GM23338 (cell line): ENCODE results near the gene CHCHD6. TPM values are rescaled to one million over a fixed set of nuclear protein-coding genes. Genes with fewer than 3 reads are reported as not detected.
A peak's percentile ranks its signal among the peaks of the same experiment; 100 is the strongest.

Source experiments
- ATAC-seq: fragments of 200-7000 bp; cut with Tn5 transposase; 3 replicates; pipeline ENCODE4 v1.9.1; 2020
- DNase-seq: peaks from one replicate; pipeline ENCODE4 v3.0.0-alpha.2; 2015; ENCODE audit warnings: low spot score
- H2AFZ ChIP-seq: fragments of 200-600 bp; sonication (generic); 2 replicates; pipeline ENCODE4 v1.8.0; 2016; ENCODE audit warnings: antibody characterized with exemption, mild to moderate bottlenecking, moderate library complexity
- H3F3A ChIP-seq: fragments of 200-600 bp; sonication (generic); replicated peaks from 2 replicates; pipeline ENCODE4 v1.8.0; 2017; ENCODE audit warnings: antibody characterized with exemption, mixed run types, low read depth
- H3K27ac ChIP-seq: fragments of 200-600 bp; sonication (generic); 2 replicates; pipeline ENCODE4 v1.6.1; 2016; ENCODE audit warnings: low read depth
- H3K27me3 ChIP-seq: fragments of 200-600 bp; sonication (generic); 2 replicates; pipeline ENCODE4 v1.8.0; 2016; ENCODE audit warnings: mild to moderate bottlenecking, mixed run types, moderate library complexity; ENCODE audit not compliant: insufficient read depth
- H3K36me3 ChIP-seq: fragments of 200-600 bp; sonication (generic); 2 replicates; pipeline ENCODE4 v1.8.0; 2016; ENCODE audit warnings: mild to moderate bottlenecking; ENCODE audit not compliant: insufficient read depth
- H3K4me1 ChIP-seq: fragments of 200-600 bp; sonication (generic); 2 replicates; pipeline ENCODE4 v1.8.0; 2016; ENCODE audit warnings: mild to moderate bottlenecking, moderate library complexity; ENCODE audit not compliant: insufficient read depth
- H3K4me2 ChIP-seq: fragments of 200-600 bp; sonication (generic); 2 replicates; pipeline ENCODE4 v1.7.1; 2017; ENCODE audit warnings: mixed run types
- H3K4me3 ChIP-seq: fragments of 200-600 bp; sonication (generic); 2 replicates; pipeline ENCODE4 v1.6.1; 2016; ENCODE audit warnings: mixed run types
- H3K79me2 ChIP-seq: fragments of 200-600 bp; sonication (generic); replicated peaks from 2 replicates; pipeline ENCODE4 v1.8.0; 2017; ENCODE audit warnings: mild to moderate bottlenecking; ENCODE audit not compliant: insufficient read depth
- H3K9me2 ChIP-seq: fragments of 200-600 bp; sonication (generic); 2 replicates; pipeline ENCODE4 v1.8.0; 2017; ENCODE audit not compliant: insufficient read depth
- H4K20me1 ChIP-seq: fragments of 200-600 bp; sonication (generic); replicated peaks from 2 replicates; pipeline ENCODE4 v1.8.0; 2017; ENCODE audit warnings: mild to moderate bottlenecking; ENCODE audit not compliant: insufficient read depth
- H3K27ac Mint-ChIP-seq: 2 replicates; pipeline ENCODE4 v1.8.0; 2020; ENCODE audit warnings: inconsistent platforms, mild to moderate bottlenecking, moderate library complexity, mixed read lengths
- H3K27me3 Mint-ChIP-seq: 3 replicates; pipeline ENCODE4 v1.8.0; 2022; ENCODE audit warnings: low read depth, mild to moderate bottlenecking, moderate library complexity, mixed read lengths, inconsistent platforms; ENCODE audit not compliant: insufficient read depth, poor library complexity
- H3K36me3 Mint-ChIP-seq: 3 replicates; pipeline ENCODE4 v1.8.0; 2021; ENCODE audit warnings: low read depth, mild to moderate bottlenecking, inconsistent platforms, moderate library complexity, mixed read lengths
- H3K4me1 Mint-ChIP-seq: 3 replicates; pipeline ENCODE4 v1.8.0; 2020; ENCODE audit warnings: mild to moderate bottlenecking, inconsistent platforms, mixed read lengths
- H3K4me3 Mint-ChIP-seq: 3 replicates; pipeline ENCODE4 v1.8.0; 2021; ENCODE audit warnings: moderate library complexity, mild to moderate bottlenecking, inconsistent platforms, mixed read lengths
- H3K9me3 Mint-ChIP-seq: 3 replicates; pipeline ENCODE4 v1.8.0; 2020; ENCODE audit warnings: moderate library complexity, mild to moderate bottlenecking, inconsistent platforms, mixed read lengths
- CREB1 ChIP-seq: fragments of 250-450 bp; sonication (Bioruptor Pico); IDR thresholded peaks from 2 replicates; pipeline ENCODE4 v1.5.0; 2020; ENCODE audit warnings: low read depth, mild to moderate bottlenecking, moderate library complexity
- EZH2 ChIP-seq: fragments of 200-600 bp; sonication (generic); IDR thresholded peaks from one replicate; pipeline ENCODE4 v1.8.0; 2017; ENCODE audit warnings: antibody characterized with exemption, mild to moderate bottlenecking, low read depth; ENCODE audit not compliant: unreplicated experiment
- EZH2phosphoT487 ChIP-seq: fragments of 200-600 bp; sonication (generic); IDR thresholded peaks from one replicate; pipeline ENCODE4 v1.8.1; 2018; ENCODE audit warnings: antibody characterized with exemption; ENCODE audit not compliant: unreplicated experiment
- JUNB ChIP-seq: IDR thresholded peaks from one replicate; pipeline ENCODE4 v1.6.1; 2016; ENCODE audit warnings: antibody characterized with exemption; ENCODE audit not compliant: unreplicated experiment
- NANOG ChIP-seq: IDR thresholded peaks from 2 replicates; pipeline ENCODE4 v1.6.1; 2016; ENCODE audit warnings: antibody characterized with exemption, borderline replicate concordance
- POLR2AphosphoS5 ChIP-seq: IDR thresholded peaks from 2 replicates; pipeline ENCODE4 v1.6.1; 2016; ENCODE audit warnings: antibody characterized with exemption, low read depth
- REST ChIP-seq: IDR thresholded peaks from one replicate; pipeline ENCODE4 v1.6.1; 2018; ENCODE audit warnings: antibody characterized with exemption; ENCODE audit not compliant: unreplicated experiment
- STAT1 ChIP-seq: IDR thresholded peaks from one replicate; pipeline ENCODE4 v1.6.1; 2016; ENCODE audit warnings: antibody characterized with exemption; ENCODE audit not compliant: unreplicated experiment
- ZNF114 ChIP-seq: fragments of 250-450 bp; sonication (Bioruptor Pico); IDR thresholded peaks from 2 replicates; pipeline ENCODE4 v1.5.0; 2020; ENCODE audit warnings: mild to moderate bottlenecking, moderate library complexity
- polyA plus RNA-seq: library from polyadenylated mRNA; unstranded; fragments of >200 nt; fragmentation: Nextera tagmentation; extraction: Ambion mirVana; gene quantifications from 2 replicates; pipeline ENCODE4 v1.2.1, GENCODE V29; 2016
- total RNA-seq: library from RNA; depleted of rRNA; stranded (reverse); fragments of >200 nt; shearing (Covaris generic); gene quantifications from 2 replicates; pipeline ENCODE4 v1.2.3, GENCODE V29; 2014
- TF ChIP-seq, protein P1 (sequence below), 2 experiments: fragments of 200-600 bp in 1 of 2; sonication (generic) in 1 of 2; conservative IDR thresholded peaks; 2 replicates each; pipeline versions ENCODE4 v1.5.1 to v1.6.1; 2016 to 2017; ENCODE audit warnings: antibody characterized with exemption in 2 of 2, low read depth in 2 of 2, mild to moderate bottlenecking in 2 of 2, moderate library complexity in 1 of 2
- TF ChIP-seq, protein P2 (sequence below): IDR thresholded peaks from 2 replicates; pipeline ENCODE4 v1.6.1; 2016; ENCODE audit warnings: antibody characterized with exemption

The CHCHD6 gene
- total and polyA plus RNA-seq, 2 experiments from 2014 or later: 28.8 to 43.0 TPM

DNA sequence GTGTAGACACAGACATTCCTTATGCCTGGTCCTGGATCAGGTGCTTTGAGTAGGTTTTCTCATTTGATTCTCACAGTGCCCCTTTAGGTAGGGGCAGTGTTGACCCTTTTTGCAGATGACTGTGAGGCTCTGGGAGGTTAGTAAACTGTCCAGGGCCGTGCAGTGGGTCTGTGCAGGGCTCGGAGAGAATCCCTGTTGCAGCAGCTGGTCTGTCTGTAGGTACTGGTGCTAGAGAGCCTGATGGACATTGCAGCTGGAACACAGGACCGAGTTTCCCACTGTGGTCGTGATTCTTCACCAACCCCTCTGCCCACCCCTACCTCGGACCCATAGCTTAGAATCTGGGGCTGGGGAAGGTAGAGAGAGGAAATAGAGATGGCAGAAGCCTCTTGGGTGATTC, 51.8 kb downstream of the CHCHD6 start:
- no peaks in the 10 kb centered on the region for H3K9me2 ChIP-seq
- TF ChIP-seq REST (no peak), POLR2AphosphoS5 (no peak), STAT1 (no peak), ZNF114 (CRISPR knock-in tag) (no peak), EZH2 (no peak), JUNB (no peak), EZH2phosphoT487 (no peak), CREB1 (CRISPR knock-in tag) (no peak)
- TF ChIP-seq, protein P1, sequence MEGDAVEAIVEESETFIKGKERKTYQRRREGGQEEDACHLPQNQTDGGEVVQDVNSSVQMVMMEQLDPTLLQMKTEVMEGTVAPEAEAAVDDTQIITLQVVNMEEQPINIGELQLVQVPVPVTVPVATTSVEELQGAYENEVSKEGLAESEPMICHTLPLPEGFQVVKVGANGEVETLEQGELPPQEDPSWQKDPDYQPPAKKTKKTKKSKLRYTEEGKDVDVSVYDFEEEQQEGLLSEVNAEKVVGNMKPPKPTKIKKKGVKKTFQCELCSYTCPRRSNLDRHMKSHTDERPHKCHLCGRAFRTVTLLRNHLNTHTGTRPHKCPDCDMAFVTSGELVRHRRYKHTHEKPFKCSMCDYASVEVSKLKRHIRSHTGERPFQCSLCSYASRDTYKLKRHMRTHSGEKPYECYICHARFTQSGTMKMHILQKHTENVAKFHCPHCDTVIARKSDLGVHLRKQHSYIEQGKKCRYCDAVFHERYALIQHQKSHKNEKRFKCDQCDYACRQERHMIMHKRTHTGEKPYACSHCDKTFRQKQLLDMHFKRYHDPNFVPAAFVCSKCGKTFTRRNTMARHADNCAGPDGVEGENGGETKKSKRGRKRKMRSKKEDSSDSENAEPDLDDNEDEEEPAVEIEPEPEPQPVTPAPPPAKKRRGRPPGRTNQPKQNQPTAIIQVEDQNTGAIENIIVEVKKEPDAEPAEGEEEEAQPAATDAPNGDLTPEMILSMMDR (conservative IDR thresholded peaks at IDR 0.05; ENCODE audit: low read depth in 2 of 2): no peak
- H3K9me3 Mint-ChIP-seq: no peaks in the 10 kb centered on the region

GRCh38 chr3:126758026-126758425, 54.0 kb downstream of the CHCHD6 start:
- H3K4me3 Mint-ChIP-seq: no peak overlapping the region
- TF ChIP-seq EZH2 (no peak), REST (no peak), NANOG (no peak), ZNF114 (CRISPR knock-in tag) (no peak), CREB1 (CRISPR knock-in tag) (no peak), STAT1 (no peak), EZH2phosphoT487 (no peak), POLR2AphosphoS5 (no peak), JUNB (no peak)
- TF ChIP-seq, protein P1 (conservative IDR thresholded peaks at IDR 0.05; ENCODE audit: low read depth in 2 of 2): no peak
- TF ChIP-seq, protein P2, sequence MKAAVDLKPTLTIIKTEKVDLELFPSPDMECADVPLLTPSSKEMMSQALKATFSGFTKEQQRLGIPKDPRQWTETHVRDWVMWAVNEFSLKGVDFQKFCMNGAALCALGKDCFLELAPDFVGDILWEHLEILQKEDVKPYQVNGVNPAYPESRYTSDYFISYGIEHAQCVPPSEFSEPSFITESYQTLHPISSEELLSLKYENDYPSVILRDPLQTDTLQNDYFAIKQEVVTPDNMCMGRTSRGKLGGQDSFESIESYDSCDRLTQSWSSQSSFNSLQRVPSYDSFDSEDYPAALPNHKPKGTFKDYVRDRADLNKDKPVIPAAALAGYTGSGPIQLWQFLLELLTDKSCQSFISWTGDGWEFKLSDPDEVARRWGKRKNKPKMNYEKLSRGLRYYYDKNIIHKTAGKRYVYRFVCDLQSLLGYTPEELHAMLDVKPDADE: no peak

More for the DNA sequence above, 51.8 kb downstream of the CHCHD6 start:
- Histone ChIP-seq H3K36me3 (no peaks in the 10 kb centered on the region), H3K4me1 (peaks cover 20% of the 10 kb centered on the region), H3K79me2 (peaks cover 8% of the 10 kb centered on the region), H3K27me3 (no peaks in the 10 kb centered on the region), H3K27ac (no peak overlapping the region), H3F3A (no peaks in the 10 kb centered on the region), H3K4me2 (no peak overlapping the region), H2AFZ (no peak overlapping the region), H4K20me1 (no peaks in the 10 kb centered on the region; the same call in 1 of the 2 replicates), H3K4me3 (no peak overlapping the region)
- Mint-ChIP-seq H3K4me1 (peaks cover 28% of the 10 kb centered on the region), H3K4me3 (no peak overlapping the region), H3K36me3 (0 out of 3 replicates have a peak, but pooled peaks cover 3% of the 10 kb centered on the region), H3K27ac (peak overlapping the region; percentile 40; the same call in 1 of the 2 replicates), H3K27me3 (peaks cover 6% of the 10 kb centered on the region)
- DNase-seq (no peak), ATAC-seq (no peak)

More at GRCh38 chr3:126758026-126758425, 54.0 kb downstream of the CHCHD6 start:
- peaks cover 3% of the 10 kb centered on the region; the same call in 1 of the 2 replicates for H3K4me1 ChIP-seq
- no peak overlapping the region for H3K4me3 ChIP-seq
- H3K27ac Mint-ChIP-seq: no peak overlapping the region
- no peaks in the 10 kb centered on the region for H3K27me3 Mint-ChIP-seq
- no peaks in the 10 kb centered on the region for H3K9me2 ChIP-seq
- ATAC-seq: no peak
- peaks cover 7% of the 10 kb centered on the region for H3K4me1 Mint-ChIP-seq
- H4K20me1 ChIP-seq: no peaks in the 10 kb centered on the region; the same call in 1 of the 2 replicates
- H2AFZ ChIP-seq: no peak overlapping the region
- 0 out of 3 replicates have a peak, but pooled peaks cover 3% of the 10 kb centered on the region for H3K36me3 Mint-ChIP-seq
- H3K36me3 ChIP-seq: no peaks in the 10 kb centered on the region
- no peaks in the 10 kb centered on the region for H3F3A ChIP-seq
- H3K4me2 ChIP-seq: no peak overlapping the region
- DNase-seq: no peak
- no peaks in the 10 kb centered on the region for H3K27me3 ChIP-seq
- H3K27ac ChIP-seq: no peak overlapping the region
- H3K79me2 ChIP-seq: peaks cover 6% of the 10 kb centered on the region
- H3K9me3 Mint-ChIP-seq: no peaks in the 10 kb centered on the region
